GM12878 (cell line): ENCODE measurements around the gene KLC3. TPM values are rescaled to one million over a fixed set of nuclear protein-coding genes. Genes with fewer than 3 reads are reported as not detected.

Source experiments
- ATAC-seq: fragments of 200-7000 bp; cut with Tn5 transposase; 3 replicates; pipeline ENCODE4 v1.9.1; 2020; ENCODE audit warnings: mild to moderate bottlenecking, moderate library complexity
- BruUV-seq: library from RNA; stranded (reverse); fragments of 400-500 nt; replicated peaks from 2 replicates; lab custom pipeline; 2021; lab: Mats Ljungman, UMichigan
- CTCF ChIA-PET: fragments of 300-600 bp; sonication (Branson Sonifier 250); formaldehyde crosslinking; extraction: SDS; loops from one replicate; lab custom pipeline; 2021; ENCODE audit warnings: inconsistent platforms; lab: Yijun Ruan, JAX
- POLR2A ChIA-PET: fragments of 350-600 bp; formaldehyde crosslinking; extraction: SDS; loops from one replicate; lab custom pipeline; 2021; ENCODE audit warnings: inconsistent platforms; lab: Charles Lee
- RAD21 ChIA-PET: fragments of 300-600 bp; sonication (Branson Sonifier 250); formaldehyde crosslinking; loops from one replicate; lab custom pipeline; 2023; ENCODE audit warnings: antibody characterized with exemption; ENCODE audit not compliant: unreplicated experiment; lab: Charles Lee
- SMC1A ChIA-PET: fragments of 300-600 bp; sonication (Branson Sonifier 250); formaldehyde crosslinking; loops from one replicate; lab custom pipeline; 2023; ENCODE audit not compliant: unreplicated experiment, uncharacterized antibody; lab: Charles Lee
- DNase-seq: peaks from one replicate; pipeline ENCODE4 v3.0.0-alpha.2; 2011; ENCODE audit warnings: low read depth, low spot score
- FAIRE-seq: peaks from 3 replicates; lab custom pipeline; 2011; peaks lifted over from hg19 to GRCh38; lab: Jason Lieb, UNC
- H2AFZ ChIP-seq: 2 replicates; pipeline ENCODE4 v1.6.0; 2011; ENCODE audit warnings: low read depth, low read length, control low read depth; ENCODE audit not compliant: control insufficient read depth
- H3K27ac ChIP-seq: 2 replicates; pipeline ENCODE4 v1.5.1; 2011; ENCODE audit warnings: control low read depth; ENCODE audit not compliant: control insufficient read depth, insufficient read depth
- H3K27me3 ChIP-seq, 2 experiments: replicated peaks in 1 of 2; 2 replicates each; pipeline versions ENCODE4 v1.6.0 to v1.6.1; 2011; ENCODE audit warnings: low read length in 1 of 2; ENCODE audit not compliant: control insufficient read depth in 2 of 2, insufficient read depth in 2 of 2
- H3K36me3 ChIP-seq, 2 experiments: 2 replicates each; pipeline ENCODE4 v1.5.1; 2011; ENCODE audit warnings: low read length in 1 of 2; ENCODE audit not compliant: control insufficient read depth in 2 of 2, insufficient read depth in 2 of 2
- H3K4me1 ChIP-seq: 2 replicates; pipeline ENCODE4 v1.6.1; 2011; ENCODE audit warnings: mild to moderate bottlenecking, low read length, moderate library complexity, mixed read lengths; ENCODE audit not compliant: control insufficient read depth, insufficient read depth
- H3K4me2 ChIP-seq: 2 replicates; pipeline ENCODE4 v1.6.0; 2011; ENCODE audit warnings: control low read depth; ENCODE audit not compliant: control insufficient read depth, insufficient read depth
- H3K4me3 ChIP-seq: fragments of 200-600 bp; sonication (generic); 2 replicates; pipeline ENCODE4 v1.5.1; 2016
- H3K79me2 ChIP-seq: 2 replicates; pipeline ENCODE4 v1.6.0; 2011; ENCODE audit warnings: low read length; ENCODE audit not compliant: control insufficient read depth, insufficient read depth
- H3K9ac ChIP-seq: 2 replicates; pipeline ENCODE4 v1.8.0; 2011; ENCODE audit warnings: low read length, control low read depth, mixed read lengths; ENCODE audit not compliant: control insufficient read depth, insufficient read depth
- H3K9me3 ChIP-seq: replicated peaks from 3 replicates; pipeline ENCODE4 v1.5.1; 2011; ENCODE audit warnings: mild to moderate bottlenecking, low read length; ENCODE audit not compliant: control insufficient read depth, insufficient read depth
- H4K20me1 ChIP-seq: 2 replicates; pipeline ENCODE4 v1.6.0; 2011; ENCODE audit not compliant: control insufficient read depth, insufficient read depth
- CBFB ChIP-seq: IDR thresholded peaks from 2 replicates; pipeline ENCODE4 v1.6.1; 2016; ENCODE audit warnings: antibody characterized with exemption, low read depth
- FOXK2 ChIP-seq: fragments of 450-650 bp; IDR thresholded peaks from 2 replicates; pipeline ENCODE4 v1.6.1; 2017; ENCODE audit warnings: mild to moderate bottlenecking, moderate library complexity
- MEF2B ChIP-seq: fragments of 450-650 bp; IDR thresholded peaks from 2 replicates; pipeline ENCODE4 v1.6.1; 2018; ENCODE audit warnings: mild to moderate bottlenecking, moderate library complexity; ENCODE audit not compliant: partially characterized antibody, poor library complexity, severe bottlenecking
- NFIC ChIP-seq: IDR thresholded peaks from 2 replicates; pipeline ENCODE4 v1.6.1; 2012; ENCODE audit warnings: low read depth, mild to moderate bottlenecking, inconsistent platforms, low read length, moderate library complexity
- TAF1 ChIP-seq: IDR thresholded peaks from 2 replicates; pipeline ENCODE4 v1.6.1; 2011; ENCODE audit warnings: mild to moderate bottlenecking, low read depth, low read length, borderline replicate concordance
- WGBS: methylation state at CpG from one replicate; pipeline ENCODE4 v1.1.6; 2016; ENCODE audit warnings: low lambda C conversion rate; ENCODE audit not compliant: insufficient replicate concordance, insufficient coverage; ENCODE audit errors: missing lambda C conversion rate; 5-methylcytosine and 5-hydroxymethylcytosine counted together
- in situ Hi-C: fragments of 300-500 bp; cut with MboI; formaldehyde crosslinking; loops from 9 replicates; pipeline ENCODE4 v1.14.3; 2018; ENCODE audit warnings: mixed read lengths
- intact Hi-C: fragments of 100-400 bp; cut with micrococcal nuclease; formaldehyde crosslinking; loops from one replicate; pipeline ENCODE4 v1.14.2; 2022; ENCODE audit not compliant: unreplicated experiment
- polyA plus RNA-seq, 11 experiments: library from polyadenylated mRNA; depleted of rRNA in 4 of 11; unstranded in 6 of 11; stranded (reverse) in 5 of 11; fragments of >200 nt; fragmentation: Nextera tagmentation in 4 of 11; fragmentation: Illumina TruSeq in 1 of 11; extraction: Ambion mirVana in 4 of 11; extraction: Trizol in 1 of 11; gene quantifications; 1 replicate in 1 of 11; 2 replicates in 10 of 11; pipeline versions ENCODE4 v1.2.1 to v1.2.3, GENCODE V29; 2011 to 2016; ENCODE audit warnings: inconsistent platforms in 2 of 11, missing spikeins in 2 of 11, low read depth in 1 of 11
- total RNA-seq, 4 experiments: library from RNA; depleted of rRNA in 3 of 4; stranded (reverse); fragments of >200 nt in 3 of 4; fragmentation: Illumina TruSeq in 1 of 4; extraction: Trizol in 1 of 4; gene quantifications; 2 replicates each; pipeline versions ENCODE4 v1.2.1 to v1.2.3, GENCODE V29; 2013 to 2021
- TF ChIP-seq, protein P1 (sequence below): fragments of 450-650 bp; IDR thresholded peaks from 2 replicates; pipeline ENCODE4 v1.6.1; 2016; ENCODE audit warnings: mild to moderate bottlenecking

Gene KLC3
- total and polyA plus RNA-seq, 10 of the 15 experiments (the other 5 are each of a cell fraction or from before 2014, with no cell fraction given) = 0.03 to 0.38 (median 0.28) TPM; not detected in 5

DNA sequence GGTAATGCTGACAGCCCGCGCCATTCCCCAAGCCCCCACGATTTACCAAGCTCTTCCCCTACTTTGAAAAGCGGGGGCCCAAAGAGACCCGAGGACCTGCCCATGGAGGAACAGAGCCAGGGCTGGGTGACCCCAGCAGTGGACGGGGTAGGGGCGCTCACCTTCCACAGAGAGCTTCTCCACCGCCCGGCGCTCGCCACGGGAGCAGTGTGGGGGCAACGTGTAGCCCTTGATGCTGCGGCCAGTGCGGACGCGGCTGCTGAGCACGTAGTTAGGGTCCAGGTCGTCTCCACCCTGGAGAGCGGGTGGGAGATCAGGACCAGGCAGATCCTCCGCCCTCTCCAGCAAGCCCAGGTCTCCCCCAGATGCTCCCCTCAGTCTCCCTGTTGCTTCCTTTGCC lies 25.2 kb upstream of the KLC3 start (continued):
- no peak for TF ChIP-seq MEF2B
- TF ChIP-seq CBFB = no peak

DNA sequence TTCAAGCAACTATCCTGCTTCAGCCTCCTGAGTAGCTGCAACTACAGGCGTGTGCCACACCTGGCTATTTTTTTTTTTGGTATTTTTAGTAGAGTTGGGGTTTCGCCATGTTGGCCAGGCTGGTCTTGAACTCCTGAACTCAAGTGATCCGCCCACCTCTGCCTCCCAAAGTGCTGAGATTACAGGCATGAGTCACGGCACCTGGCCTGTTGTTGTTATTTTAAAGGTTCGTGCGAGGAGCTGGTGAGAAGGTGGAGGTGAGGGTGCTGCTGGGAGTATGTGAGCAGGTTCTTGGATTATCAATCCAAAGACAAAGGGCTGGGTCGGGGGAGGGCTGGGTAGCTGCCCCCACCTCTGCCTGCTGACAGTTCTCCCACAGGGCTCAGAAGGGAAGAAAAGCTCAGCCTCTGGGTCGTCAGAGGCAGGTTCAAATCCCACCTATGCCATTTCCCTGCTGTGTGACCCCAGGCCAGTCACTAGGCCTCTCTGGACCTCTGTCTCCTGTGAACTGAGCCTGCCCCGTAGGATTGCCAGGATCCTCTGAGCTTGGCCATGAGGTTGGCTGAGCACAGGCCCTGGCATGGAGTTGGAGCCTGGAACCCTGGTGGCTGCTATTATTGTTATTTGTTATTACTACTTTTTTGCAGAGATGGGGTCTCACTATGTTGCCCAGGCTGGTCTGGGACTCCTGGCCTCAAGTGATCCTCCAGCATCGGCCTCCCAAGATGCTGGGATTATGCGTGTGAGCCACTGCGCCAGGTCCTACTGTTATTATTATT lies 19.4 kb upstream of the KLC3 start:
- SMC1A ChIA-PET = no interaction called here
- no peak for ATAC-seq
- peaks cover 0 to 3% of the 10 kb centered on the region in 2 experiments; a peak in 2 of 4 replicates for H3K27me3 ChIP-seq

More for the DNA sequence above, 19.4 kb upstream of the KLC3 start:
- no peak overlapping the region for H3K27ac ChIP-seq
- BruUV-seq = no TSS peak
- no peaks in the 10 kb centered on the region for H3K9me3 ChIP-seq
- H4K20me1 ChIP-seq = no peaks in the 10 kb centered on the region
- no peak for DNase-seq
- H3K79me2 ChIP-seq = no peaks in the 10 kb centered on the region
- no peaks in the 10 kb centered on the region for H3K4me1 ChIP-seq
- WGBS = 37% methylated on average over 12 of the region's 12 CpGs
- H2AFZ ChIP-seq = no peak overlapping the region
- intact Hi-C loops (no loop called here), in situ Hi-C loops (no loop called here)
- RAD21 ChIA-PET = no interaction called here
- H3K4me2 ChIP-seq = no peak overlapping the region
- FAIRE-seq = no peak
- no peak overlapping the region for H3K4me3 ChIP-seq
- no peaks in the 10 kb centered on the region for H3K36me3 ChIP-seq
- CTCF ChIA-PET = no interaction called here
- TF ChIP-seq NFIC (no peak), TAF1 (no peak), FOXK2 (no peak)
- TF ChIP-seq, protein P1, sequence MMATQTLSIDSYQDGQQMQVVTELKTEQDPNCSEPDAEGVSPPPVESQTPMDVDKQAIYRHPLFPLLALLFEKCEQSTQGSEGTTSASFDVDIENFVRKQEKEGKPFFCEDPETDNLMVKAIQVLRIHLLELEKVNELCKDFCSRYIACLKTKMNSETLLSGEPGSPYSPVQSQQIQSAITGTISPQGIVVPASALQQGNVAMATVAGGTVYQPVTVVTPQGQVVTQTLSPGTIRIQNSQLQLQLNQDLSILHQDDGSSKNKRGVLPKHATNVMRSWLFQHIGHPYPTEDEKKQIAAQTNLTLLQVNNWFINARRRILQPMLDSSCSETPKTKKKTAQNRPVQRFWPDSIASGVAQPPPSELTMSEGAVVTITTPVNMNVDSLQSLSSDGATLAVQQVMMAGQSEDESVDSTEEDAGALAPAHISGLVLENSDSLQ = no peak
- H3K9ac ChIP-seq = no peak overlapping the region
- POLR2A ChIA-PET = no interaction called here
